ENCODE measurements around the gene ARRB1. TPM values are rescaled to one million over a fixed set of nuclear protein-coding genes. Genes with fewer than 3 reads are reported as not detected.
A peak's percentile ranks its signal among the peaks of the same experiment; 100 is the strongest.

Gene ARRB1
- total and polyA plus RNA-seq, 4 donors: 3.3 to 21.2 (median 12.5) TPM

GRCh38 chr11:75324189-75324588 is 27.3 kb downstream of the ARRB1 start:
- Histone ChIP-seq H3K9me3 (ENCODE audit: control insufficient read depth in 4 of 4, low read length in 3 of 4) (no peaks in the 10 kb centered on the region), H3K9ac (ENCODE audit: low read depth in 1 of 2, low read length in 2 of 2) (no peak overlapping the region), H3K4me1 (ENCODE audit: control insufficient read depth in 4 of 4, insufficient read depth in 4 of 4, low read length in 3 of 4) (peaks cover 1 to 10% (median 5%) of the 10 kb centered on the region in 4 donors), H3K27ac (ENCODE audit: low read depth in 1 of 2, low read length in 2 of 2) (peak overlapping the region in 1 of 2 donors; percentile 18), H3K36me3 (ENCODE audit: control insufficient read depth in 4 of 4, insufficient read depth in 3 of 4, low read depth in 1 of 4, low read length in 3 of 4) (no peaks in the 10 kb centered on the region), H3K4me3 (ENCODE audit: low read depth in 1 of 3, low read length in 3 of 3) (no peak overlapping the region), H3K27me3 (ENCODE audit: control insufficient read depth in 4 of 4, insufficient read depth in 4 of 4, low read length in 3 of 4) (no peaks in the 10 kb centered on the region)
- TF ChIP-seq ATF3 (IDR thresholded peaks at IDR 0.05) (no peak), HNF4G (IDR thresholded peaks at IDR 0.05) (no peak), CTCF (IDR thresholded peaks at IDR 0.05; ENCODE audit: low read depth, low read length, missing input control) (no peak), GABPA (IDR thresholded peaks at IDR 0.05 in 1 of 2, conservative IDR thresholded peaks at IDR 0.05 in 1 of 2) (no peak), YY1 (IDR thresholded peaks at IDR 0.05) (no peak), ZBTB33 (IDR thresholded peaks at IDR 0.05) (no peak), RXRA (IDR thresholded peaks at IDR 0.05) (no peak), JUND (IDR thresholded peaks at IDR 0.05) (no peak), FOXA2 (IDR thresholded peaks at IDR 0.05) (no peak), EGR1 (IDR thresholded peaks at IDR 0.05; ENCODE audit: low read depth in 2 of 2) (no peak), HNF4A (conservative IDR thresholded peaks at IDR 0.05) (no peak), FOXA1 (IDR thresholded peaks at IDR 0.05) (no peak), NR2F2 (IDR thresholded peaks at IDR 0.05) (no peak), SP1 (IDR thresholded peaks at IDR 0.05) (no peak), MAX (IDR thresholded peaks at IDR 0.05) (no peak), TAF1 (conservative IDR thresholded peaks at IDR 0.05) (no peak)
- DNase-seq (ENCODE audit: low spot score): no peak
- 89% methylated on average over 12 of the region's 12 CpGs for WGBS

- Histone ChIP-seq H3K9me3 (ENCODE audit: control insufficient read depth in 4 of 4, low read length in 3 of 4) (no peaks in the 10 kb centered on the region), H3K36me3 (ENCODE audit: control insufficient read depth in 4 of 4, insufficient read depth in 3 of 4, low read depth in 1 of 4, low read length in 3 of 4) (no peaks in the 10 kb centered on the region), H3K27me3 (ENCODE audit: control insufficient read depth in 4 of 4, insufficient read depth in 4 of 4, low read length in 3 of 4) (no peaks in the 10 kb centered on the region), H3K9ac (ENCODE audit: low read depth in 1 of 2, low read length in 2 of 2) (no peak overlapping the region), H3K4me3 (ENCODE audit: low read depth in 1 of 3, low read length in 3 of 3) (no peak overlapping the region), H3K4me1 (ENCODE audit: control insufficient read depth in 4 of 4, insufficient read depth in 4 of 4, low read length in 3 of 4) (peaks cover 1 to 11% (median 5%) of the 10 kb centered on the region in 4 donors), H3K27ac (ENCODE audit: low read depth in 1 of 2, low read length in 2 of 2) (peak overlapping the region in 1 of 2 donors; percentile 18)
- TF ChIP-seq REST (IDR thresholded peaks at IDR 0.05) (no peak), FOXA2 (IDR thresholded peaks at IDR 0.05) (peak; percentile 51), HNF4A (conservative IDR thresholded peaks at IDR 0.05) (peak in 1 of 2 donors; percentile 26), SP1 (IDR thresholded peaks at IDR 0.05) (no peak)
- no peak for DNase-seq (ENCODE audit: low spot score)
- 44% methylated on average over 7 of the region's 7 CpGs for WGBS
Measured at GRCh38 chr11:75323609-75324008, 27.9 kb downstream of the ARRB1 start.
